IPS-NIHi7 (cell line): ENCODE results near the gene PGLYRP3.
A peak's percentile ranks its signal among the peaks of the same experiment; 100 is the strongest.

Experiments used
- DNase-seq: peaks from one replicate; pipeline ENCODE4 v3.0.0; 2012; ENCODE audit warnings: mixed read lengths; ENCODE audit errors: extremely low spot score

The PGLYRP3 gene, protein sequence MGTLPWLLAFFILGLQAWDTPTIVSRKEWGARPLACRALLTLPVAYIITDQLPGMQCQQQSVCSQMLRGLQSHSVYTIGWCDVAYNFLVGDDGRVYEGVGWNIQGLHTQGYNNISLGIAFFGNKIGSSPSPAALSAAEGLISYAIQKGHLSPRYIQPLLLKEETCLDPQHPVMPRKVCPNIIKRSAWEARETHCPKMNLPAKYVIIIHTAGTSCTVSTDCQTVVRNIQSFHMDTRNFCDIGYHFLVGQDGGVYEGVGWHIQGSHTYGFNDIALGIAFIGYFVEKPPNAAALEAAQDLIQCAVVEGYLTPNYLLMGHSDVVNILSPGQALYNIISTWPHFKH

DNA sequence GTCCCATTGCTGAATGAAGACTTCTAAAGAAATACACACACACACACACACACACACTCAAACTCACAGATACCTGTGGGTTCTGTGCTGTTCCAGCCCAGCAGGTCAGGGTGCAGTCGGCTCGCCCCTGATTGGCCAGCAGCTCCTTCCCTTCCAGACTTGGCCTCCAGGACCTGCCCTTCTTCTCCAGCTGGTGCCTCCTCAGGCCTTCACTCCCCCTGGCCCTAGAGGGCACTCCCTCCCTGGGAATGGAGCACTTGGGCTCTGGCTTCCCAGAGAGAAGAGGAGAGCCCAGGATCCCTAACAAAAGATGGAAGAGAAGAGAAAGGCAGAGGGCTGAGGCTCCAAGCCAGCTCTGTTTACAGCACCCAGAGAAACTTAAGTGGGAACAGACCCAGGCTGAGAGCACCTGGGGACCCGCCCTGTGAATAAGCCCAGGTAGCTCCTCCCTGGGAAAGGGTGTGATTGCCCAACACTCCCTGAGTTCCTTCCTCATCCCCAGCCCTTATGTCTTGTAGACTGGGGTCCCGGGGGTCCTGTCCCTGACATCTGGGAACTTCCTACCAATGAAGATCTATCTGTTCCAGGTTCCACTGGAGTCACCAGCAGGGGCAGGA, at the start of gene PGLYRP3:
TSS of gene PGLYRP3 (minus strand) at position 383 of the 617 bp plus-strand sequence. CDS start 2,287 bp downstream, outside the sequence.
- no peak for DNase-seq

DNA sequence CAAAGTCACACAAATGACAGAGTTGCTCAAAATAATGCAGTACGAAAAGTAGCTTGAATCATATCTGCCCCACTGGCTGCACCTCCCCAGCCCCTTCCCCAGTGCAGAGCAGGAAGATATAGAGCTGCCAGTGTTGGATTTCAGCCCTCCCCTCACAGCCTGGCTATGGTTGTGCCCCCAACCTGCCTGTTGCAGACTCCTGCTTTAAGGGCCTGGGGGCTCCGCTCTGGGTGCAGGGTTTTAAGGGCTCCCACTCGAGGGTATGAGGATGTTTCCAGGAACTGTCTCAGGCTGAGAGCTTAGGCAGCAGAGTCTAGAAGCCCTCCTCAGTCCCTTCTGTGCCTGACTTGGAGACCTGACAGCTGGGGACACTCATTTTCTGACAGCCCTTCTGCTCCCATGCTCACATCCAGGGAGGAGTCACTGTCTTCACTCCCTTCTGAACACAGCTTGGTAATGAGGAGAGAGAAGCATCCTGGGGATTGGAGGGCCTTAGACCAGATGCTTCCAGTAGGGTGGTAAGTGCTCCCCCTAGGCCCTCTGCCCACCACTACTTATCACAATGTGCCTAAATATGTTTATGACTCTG, 49.5 kb upstream of the PGLYRP3 start:
- no peak for DNase-seq

DNA sequence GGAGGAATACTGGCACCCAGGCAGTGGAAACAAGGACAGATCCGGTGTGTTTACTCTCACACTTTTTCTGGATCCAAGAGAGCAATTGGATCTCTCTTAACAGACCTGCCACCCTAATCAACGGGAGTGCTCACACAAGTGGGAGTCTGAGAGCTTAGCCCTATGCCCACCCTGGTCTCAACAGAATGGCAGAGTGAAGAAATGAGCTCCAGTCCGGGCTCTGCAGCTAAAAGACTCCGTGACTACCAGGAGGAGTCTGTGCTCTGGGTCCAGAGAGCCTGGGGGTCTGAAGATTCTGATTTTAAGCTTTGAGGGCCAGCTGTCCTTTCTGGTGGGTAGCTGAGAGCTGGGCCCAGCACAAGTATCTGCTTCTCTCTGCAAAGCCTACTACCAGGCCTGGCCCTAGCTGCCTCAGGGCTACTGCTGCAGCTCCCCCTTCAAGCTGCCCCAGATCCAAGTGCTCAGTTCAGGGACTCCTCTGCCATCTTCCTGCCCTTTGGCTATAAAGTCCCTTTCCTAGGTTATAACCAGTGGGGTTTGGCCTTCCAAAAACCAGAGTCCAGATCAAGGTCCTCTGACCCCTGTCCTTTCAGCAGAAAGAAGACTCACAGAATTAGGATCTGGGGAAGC, 48.8 kb upstream of the PGLYRP3 start:
- DNase-seq, result no peak

DNA sequence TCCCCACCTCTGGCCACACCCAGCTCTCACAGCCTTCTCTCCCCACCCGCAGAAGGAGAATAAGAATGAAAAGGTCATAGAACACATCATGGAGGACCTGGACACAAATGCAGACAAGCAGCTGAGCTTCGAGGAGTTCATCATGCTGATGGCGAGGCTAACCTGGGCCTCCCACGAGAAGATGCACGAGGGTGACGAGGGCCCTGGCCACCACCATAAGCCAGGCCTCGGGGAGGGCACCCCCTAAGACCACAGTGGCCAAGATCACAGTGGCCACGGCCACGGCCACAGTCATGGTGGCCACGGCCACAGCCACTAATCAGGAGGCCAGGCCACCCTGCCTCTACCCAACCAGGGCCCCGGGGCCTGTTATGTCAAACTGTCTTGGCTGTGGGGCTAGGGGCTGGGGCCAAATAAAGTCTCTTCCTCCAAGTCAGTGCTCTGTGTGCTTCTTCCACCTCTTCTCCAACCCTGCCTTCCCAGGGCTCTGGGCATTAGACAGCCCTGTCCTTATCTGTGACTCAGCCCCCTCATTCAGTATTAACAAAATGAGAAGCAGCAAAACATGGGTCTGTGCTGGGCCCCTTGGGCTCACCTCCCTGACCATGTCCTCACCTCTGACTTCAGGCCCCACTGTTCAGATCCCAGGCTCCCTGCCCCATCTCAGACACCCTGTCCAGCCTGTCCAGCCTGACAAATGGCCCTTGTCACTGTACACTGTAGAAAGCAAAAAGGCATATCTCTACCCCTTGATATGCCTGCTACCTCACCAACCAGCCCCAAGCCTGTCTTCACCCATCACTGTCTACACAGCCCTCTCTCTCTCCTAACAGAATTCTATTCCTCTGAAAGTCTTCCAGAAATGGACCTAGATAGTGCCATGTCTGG, 48.1 kb upstream of the PGLYRP3 start:
- DNase-seq, result no peak

DNA sequence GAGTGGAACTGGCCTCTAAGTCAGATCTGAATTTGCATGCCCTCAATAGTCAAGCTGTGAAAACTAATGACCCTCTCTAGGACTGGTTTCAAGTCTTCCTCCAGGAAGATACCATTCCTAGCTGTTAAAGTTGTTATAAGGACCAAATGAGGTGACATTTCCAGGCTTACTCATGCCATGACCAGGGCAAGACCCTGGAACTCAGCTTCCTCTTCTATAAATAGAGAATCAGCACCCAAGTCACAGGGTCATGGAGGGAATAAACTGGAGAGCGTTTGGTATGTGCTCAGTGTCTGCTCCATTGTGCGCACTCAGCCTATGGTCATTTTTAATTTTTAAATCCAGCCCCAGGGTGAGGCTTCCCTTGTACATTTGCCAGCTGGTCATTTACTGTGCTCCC, 47.4 kb upstream of the PGLYRP3 start:
- DNase-seq, result no peak

DNA sequence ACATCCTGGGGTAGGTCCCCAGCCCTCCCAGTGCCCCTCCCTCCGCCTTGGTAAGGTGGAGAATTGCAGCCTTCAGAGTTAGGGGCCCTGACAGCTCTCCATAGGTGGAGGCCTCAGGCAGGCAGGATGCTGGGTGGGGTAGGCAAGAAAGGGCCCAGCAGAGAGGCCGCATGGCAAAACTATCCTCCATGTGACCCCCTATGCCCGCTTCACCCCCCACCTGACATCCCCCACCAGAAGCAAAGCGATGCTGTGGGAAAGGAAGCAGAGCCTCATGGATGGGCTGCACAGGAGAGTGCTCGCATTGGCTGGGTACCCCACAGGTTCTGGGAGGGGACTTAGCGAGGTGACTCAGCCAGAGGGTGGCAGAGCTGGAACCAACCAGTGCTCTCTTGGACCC, 46.5 kb upstream of the PGLYRP3 start:
- DNase-seq, result no peak

DNA sequence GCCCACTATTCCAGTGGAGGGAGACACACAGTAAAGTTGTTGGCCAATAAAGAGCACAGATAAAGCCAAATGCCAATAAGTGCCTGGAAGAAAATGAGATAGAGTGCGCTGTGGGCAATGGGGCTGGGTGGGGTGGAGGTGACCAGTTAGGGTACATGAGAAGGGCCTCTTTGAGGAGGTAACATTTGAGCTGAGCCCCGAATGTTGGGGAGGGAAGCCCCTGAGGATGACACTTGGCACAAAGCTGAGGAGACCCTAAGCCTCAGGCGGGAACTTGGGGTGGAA, 45.9 kb upstream of the PGLYRP3 start:
- no peak for DNase-seq

DNA sequence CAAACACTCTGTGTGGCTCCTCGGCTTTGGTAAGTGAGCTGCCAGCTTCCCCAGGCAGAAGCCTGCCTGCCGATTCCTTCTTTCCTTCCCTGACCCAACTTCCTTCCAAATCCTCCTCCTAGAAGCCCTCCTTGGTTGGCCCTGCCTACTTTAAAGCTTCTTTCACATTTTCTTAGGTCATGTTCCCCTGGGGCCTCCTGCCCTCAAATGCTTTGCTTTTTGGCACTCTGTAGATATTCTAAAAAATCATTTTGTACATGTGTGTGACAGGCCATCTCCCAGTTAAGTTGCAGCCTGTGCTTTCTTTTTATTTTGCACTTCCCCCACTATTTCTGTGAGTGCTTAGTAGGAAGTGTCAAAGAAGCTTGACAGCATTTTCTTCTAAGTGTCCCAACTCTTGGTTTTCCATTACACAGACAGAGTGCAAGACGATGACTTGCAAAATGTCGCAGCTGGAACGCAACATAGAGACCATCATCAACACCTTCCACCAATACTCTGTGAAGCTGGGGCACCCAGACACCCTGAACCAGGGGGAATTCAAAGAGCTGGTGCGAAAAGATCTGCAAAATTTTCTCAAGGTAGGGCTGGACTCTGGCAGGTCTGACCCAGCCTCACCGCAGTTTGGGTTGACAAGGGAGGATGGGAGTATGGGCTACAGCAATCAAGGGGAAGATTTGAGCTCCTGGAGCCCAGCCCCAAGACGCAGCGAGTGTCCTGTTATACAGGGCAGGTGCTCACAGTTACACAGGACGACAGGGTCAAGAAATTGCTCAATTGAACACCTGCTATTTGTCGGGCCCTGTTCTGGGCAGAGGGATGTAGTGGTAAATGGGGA, 45.3 kb upstream of the PGLYRP3 start, which contains the start of gene S100A9:
TSS of gene S100A9 (plus strand) at position 2 of the 838 bp plus-strand sequence. CDS start at position 432, 430 bp downstream.
- no peak for DNase-seq

DNA sequence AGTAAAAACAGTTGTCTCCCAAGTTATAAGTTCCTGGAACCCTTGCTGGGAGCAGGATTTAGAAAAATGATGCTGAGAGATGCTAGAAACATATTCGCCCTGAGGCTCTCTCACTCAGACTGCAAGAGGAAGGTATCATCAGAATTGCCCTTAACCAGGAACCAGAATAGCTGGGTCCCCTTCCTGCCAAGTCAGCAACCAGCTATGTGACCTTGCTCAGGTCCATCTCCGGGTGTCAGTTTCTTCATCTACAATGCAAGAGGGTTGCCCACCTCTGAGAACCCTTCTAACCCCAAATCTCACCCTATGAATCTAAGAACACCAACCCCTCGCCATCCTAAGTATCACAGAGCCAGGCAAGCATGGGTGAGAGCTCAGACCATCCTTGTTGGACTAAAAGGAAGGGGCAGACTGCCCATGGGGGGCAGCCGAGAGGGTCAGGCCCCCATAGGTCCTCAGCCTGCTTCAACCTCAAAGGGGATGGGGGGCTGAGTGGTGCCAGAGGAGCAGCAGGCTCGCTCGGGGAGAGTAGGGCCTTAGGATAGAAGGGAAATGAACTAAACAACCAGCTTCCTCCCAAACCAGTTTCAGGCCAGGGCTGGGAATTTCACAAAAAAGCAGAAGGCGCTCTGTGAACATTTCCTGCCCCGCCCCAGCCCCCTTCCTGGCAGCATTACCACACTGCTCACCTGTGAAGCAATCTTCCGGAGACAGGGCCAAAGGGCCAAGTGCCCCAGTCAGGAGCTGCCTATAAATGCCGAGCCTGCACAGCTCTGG, 44.5 kb upstream of the PGLYRP3 start:
- DNase-seq, result no peak

DNA sequence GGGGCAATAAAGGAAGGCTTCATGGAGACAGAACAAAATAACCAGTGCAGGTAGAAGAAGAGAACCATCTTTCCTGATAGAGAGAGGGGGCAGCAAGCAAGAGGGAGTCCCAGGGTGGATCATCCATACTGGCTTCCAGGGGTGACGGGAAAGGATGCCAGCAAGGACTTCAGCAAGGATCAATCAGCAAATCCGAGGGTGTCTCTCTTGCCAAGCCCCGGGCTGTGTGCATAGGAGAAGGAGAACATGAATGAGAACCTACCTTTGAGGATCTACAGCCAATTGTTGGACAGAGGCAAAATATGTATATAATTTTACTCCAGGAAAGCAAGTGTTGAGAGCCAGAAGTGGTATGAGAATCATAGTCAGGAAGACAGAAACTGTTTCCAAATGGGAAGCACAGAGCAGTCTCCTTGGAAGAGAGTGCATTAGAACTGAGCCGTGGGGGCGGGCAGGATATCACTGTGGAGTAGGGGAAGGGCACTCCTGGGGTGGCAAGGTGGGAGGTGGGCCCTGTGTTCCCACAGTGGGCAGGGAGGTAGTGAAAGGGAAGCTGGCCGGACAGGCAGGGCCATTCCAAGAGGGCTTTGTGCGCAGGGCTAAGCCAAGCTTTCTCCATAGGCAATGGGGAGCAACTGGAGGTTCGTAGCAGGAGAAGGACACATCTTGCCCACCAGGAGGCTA, 43.8 kb upstream of the PGLYRP3 start:
- no peak for DNase-seq

DNA sequence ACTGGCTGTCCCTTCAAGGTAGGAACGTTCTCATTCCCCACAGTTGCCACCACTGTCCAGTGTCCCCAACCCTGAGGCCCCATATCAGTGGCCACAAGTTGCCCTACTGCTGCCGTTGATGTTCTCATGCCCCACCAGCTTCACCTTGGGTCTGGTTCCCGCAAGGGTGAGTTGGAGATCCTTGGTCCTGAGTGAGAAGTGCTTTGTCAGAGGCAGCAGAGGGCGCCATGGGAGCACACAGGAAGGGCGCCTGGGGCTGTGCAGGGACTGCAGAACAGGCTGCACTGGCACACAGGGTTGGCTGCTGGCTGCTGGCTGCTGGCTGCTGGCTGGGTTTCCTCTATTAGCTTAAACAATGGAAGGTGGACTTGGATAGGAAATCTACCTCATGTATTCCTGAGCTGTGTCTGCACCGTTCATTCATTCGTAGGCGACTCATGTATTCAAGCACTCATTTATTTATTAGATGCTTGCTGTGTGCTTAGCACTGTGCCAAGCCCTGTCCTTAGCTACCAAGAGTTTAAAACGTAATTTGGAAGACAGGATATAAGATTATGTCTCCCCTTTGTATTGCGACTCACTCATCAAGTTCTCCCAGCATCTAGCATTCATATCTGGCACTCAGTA, 42.8 kb upstream of the PGLYRP3 start:
- DNase-seq, result peak; percentile 86

DNA sequence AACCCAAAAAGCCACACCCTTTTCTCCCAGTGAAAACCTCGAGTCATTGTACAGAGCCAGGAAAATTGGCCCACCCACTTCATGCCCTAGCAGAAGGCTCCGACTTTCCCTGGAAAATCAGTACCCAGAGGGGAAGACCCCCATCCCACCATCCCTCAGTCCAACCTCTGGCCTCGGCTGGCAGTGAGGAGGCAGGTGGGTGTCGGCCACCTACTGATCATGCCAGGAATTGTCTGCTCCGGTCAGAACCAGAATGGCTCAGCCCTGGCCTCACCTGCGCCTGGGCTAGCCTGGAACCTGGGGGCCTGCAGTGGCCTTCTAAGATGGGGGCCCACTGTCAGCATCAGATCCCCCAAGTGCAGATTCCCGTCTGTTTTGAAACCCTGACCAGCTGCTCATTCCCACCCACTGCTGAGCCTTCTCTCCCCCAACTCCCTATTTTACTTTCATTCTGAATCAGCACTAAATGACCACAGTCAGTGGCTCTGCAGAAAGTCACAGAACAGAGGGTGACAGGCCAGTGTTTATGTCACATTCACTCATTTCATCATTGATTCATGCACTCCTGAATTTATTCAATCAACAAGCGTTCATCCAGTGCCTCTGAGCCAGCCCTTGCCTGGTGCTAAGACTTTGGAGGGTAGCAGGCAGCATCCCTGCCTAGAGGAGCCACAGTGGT, 41.9 kb upstream of the PGLYRP3 start:
- no peak for DNase-seq

DNA sequence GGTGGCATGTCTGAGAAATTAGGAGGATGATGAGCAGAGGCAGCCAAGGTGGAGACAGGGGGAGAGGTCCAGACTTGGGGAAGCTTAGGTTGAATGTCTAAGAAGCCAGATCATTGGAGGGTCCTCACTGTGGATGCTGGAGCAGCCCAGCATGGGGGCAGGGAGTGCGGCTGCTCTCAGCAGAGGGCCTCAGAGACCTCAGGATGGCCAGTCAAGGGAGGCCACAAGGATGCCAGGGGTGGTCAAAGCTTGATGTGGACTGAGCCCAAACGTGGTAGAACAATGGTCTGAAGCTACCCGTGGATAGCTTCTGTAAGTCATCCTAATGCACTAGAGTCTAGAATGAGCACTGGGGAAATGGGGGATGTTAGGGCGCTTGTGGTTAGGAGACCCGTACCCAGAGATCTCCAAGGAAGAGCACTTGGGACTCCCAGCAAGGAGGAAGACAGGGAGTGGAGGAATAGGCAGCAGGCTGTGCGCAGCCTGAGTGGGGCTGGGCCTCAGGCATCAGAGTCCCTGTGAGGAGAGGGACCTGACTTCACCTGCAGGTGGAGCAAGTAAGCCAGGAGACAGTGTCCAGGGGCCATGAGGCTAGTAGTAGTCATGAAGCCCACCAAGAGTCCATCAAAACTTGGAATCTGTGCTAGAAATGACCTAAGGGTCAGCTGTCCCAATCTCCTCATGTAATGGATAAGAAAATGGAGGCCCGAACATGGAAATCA, 40.6 kb upstream of the PGLYRP3 start:
- DNase-seq, result peak; percentile 83

DNA sequence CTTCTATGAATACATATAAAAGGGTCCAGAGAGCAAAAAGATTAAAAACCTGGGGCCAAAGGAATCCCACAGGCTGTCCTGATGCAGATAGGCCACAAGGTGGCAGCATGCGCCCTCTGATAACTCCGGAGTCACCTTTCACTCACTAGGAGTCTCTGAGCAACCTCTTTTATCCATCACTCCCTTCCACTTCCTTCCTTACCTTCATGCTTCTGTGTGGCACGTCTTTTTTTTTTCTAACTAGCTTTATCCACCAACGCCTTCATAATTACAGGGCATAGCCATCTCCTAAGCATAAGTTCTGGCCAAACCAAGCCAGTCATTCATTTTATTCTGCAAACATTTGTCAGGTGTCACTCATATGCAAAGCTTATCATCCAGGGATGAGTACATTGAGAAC, 39.8 kb upstream of the PGLYRP3 start:
- DNase-seq, result peak; percentile 85

DNA sequence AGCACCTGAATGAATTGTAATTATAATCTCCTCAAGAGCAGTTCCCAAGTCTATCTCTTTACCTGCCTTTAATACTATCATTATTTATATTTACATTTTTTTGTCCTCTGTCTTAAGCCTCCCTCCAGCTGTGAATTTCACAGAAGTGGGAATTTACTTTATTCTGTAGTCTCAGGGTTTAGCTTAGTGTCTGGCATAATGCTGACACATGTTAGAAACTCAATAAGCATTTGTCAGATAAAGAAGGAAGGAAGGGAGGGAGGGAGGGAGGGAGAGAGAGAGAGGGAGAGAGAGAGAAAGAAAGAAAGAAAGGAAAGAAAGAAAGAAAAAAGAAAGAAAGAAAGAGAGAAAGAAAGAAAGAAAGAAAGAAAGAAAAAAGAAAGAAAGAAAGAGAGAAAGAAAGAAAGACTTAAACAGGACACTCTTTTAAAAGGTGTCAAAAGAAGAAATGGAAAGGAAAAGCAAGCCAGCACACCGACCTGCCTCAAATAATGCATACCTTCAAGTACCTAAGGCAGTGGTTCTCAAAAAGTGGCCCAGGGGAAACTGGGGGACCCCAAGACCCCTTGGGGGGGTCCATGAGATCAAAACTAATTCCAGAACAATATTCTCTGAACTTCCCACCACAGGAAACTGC, 37.7 kb upstream of the PGLYRP3 start:
- DNase-seq, result no peak

DNA sequence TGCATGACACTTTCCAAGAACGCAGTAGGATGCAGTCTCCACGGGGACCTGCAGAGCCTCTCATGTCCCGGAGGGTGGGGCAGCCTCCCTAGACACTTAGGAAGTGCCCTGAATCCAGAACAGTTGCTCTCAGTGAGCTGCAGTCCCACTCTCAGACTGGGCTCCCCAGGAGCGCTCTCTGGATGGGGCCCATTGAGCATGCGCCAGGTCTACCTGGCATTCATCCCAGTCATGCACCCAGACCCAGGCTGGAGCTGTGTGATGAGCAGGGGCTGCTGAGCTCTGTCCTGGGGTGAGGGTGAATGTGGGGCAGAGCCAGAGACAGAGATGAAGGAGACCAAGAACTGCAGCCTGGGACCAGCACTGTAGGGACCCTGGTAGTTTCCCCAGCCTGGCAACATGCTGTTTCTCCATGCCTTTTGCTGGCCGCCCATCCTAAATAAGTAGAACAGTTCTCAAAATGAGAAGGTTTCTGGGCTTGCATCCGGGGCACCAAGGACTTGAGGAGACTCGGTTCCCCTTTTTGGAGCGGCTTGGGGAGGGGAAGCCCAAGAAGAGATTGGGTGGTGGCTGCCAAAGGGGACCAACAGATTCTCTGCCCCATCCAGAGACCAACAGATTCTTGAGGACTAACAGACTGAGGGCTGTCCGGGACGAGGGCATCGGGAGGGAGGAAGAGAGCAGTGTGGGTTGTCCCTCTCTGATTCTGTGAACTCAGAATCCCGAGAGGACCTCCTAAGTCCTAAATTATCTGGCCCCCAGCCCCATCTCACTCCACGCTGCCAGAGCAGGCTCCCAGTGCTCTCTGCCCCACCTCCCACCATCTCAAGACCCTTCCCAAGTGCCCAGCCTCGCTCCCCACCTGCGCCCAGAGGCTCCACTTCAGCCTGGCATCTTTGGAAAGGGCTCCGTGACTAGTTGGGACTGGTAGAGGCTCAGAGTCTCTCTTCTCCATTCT, 36.9 kb upstream of the PGLYRP3 start:
- no peak for DNase-seq
